Liver (tissue), 3 donors: ENCODE measurements around the gene UQCRC1.
A peak's percentile ranks its signal among the peaks of the same experiment; 100 is the strongest.

ENCODE experiments used
- ATF3 ChIP-seq: IDR thresholded peaks from 2 replicates; pipeline ENCODE4 v1.6.1; 2016; ENCODE audit warnings: antibody characterized with exemption
- CTCF ChIP-seq: fragments of 150-350 bp; IDR thresholded peaks from 2 replicates; pipeline ENCODE4 v1.5.1; 2017; ENCODE audit warnings: improper control_type of control experiment, low read depth, low read length; ENCODE audit not compliant: missing input control
- FOXA1 ChIP-seq: IDR thresholded peaks from 2 replicates; pipeline ENCODE4 v1.6.1; 2016; ENCODE audit warnings: antibody characterized with exemption
- GABPA ChIP-seq, 2 donors: IDR thresholded peaks in 1 of 2; conservative IDR thresholded peaks in 1 of 2; 2 replicates each; pipeline ENCODE4 v1.6.1; 2016; ENCODE audit warnings: antibody characterized with exemption in 2 of 2, mild to moderate bottlenecking in 1 of 2, moderate library complexity in 1 of 2
- HNF4A ChIP-seq, 2 donors: conservative IDR thresholded peaks; 2 replicates each; pipeline ENCODE4 v1.6.1; 2016; ENCODE audit warnings: antibody characterized with exemption in 2 of 2, mild to moderate bottlenecking in 2 of 2
- JUND ChIP-seq, 2 donors: IDR thresholded peaks; 2 replicates each; pipeline ENCODE4 v1.6.1; 2016; ENCODE audit warnings: antibody characterized with exemption in 2 of 2
- MAX ChIP-seq: IDR thresholded peaks from 2 replicates; pipeline ENCODE4 v1.6.1; 2016; ENCODE audit warnings: antibody characterized with exemption
- RAD21 ChIP-seq, 2 donors: IDR thresholded peaks; 2 replicates each; pipeline ENCODE4 v1.6.1; 2016; ENCODE audit warnings: antibody characterized with exemption in 2 of 2, mild to moderate bottlenecking in 2 of 2
- REST ChIP-seq: IDR thresholded peaks from 2 replicates; pipeline ENCODE4 v1.6.1; 2016; ENCODE audit warnings: antibody characterized with exemption, mild to moderate bottlenecking
- RXRA ChIP-seq, 2 donors: IDR thresholded peaks; 2 replicates each; pipeline ENCODE4 v1.6.1; 2017 to 2018; ENCODE audit warnings: antibody characterized with exemption in 2 of 2, mild to moderate bottlenecking in 1 of 2
- SP1 ChIP-seq: IDR thresholded peaks from 2 replicates; pipeline ENCODE4 v1.6.1; 2018; ENCODE audit warnings: antibody characterized with exemption, mild to moderate bottlenecking
- TAF1 ChIP-seq: conservative IDR thresholded peaks from 2 replicates; pipeline ENCODE4 v1.6.1; 2016; ENCODE audit warnings: antibody characterized with exemption, mild to moderate bottlenecking
- YY1 ChIP-seq: IDR thresholded peaks from 2 replicates; pipeline ENCODE4 v1.6.1; 2016; ENCODE audit warnings: antibody characterized with exemption, mild to moderate bottlenecking
- ZBTB33 ChIP-seq: IDR thresholded peaks from 2 replicates; pipeline ENCODE4 v1.6.1; 2016; ENCODE audit warnings: antibody characterized with exemption
- donor health status: healthy.
- donor health status: healthy.

GRCh38 chr3:48581621-48582481, 27.6 kb downstream of the UQCRC1 start:
- TF ChIP-seq CTCF (no peak), GABPA (IDR thresholded peaks at IDR 0.05 in 1 of 2, conservative IDR thresholded peaks at IDR 0.05 in 1 of 2) (no peak), TAF1 (no peak), RXRA (IDR thresholded peaks at IDR 0.05) (peak in 1 of 2 donors; percentile 6), MAX (no peak), REST (no peak), ZBTB33 (no peak), RAD21 (IDR thresholded peaks at IDR 0.05) (no peak), ATF3 (no peak), FOXA1 (no peak), HNF4A (conservative IDR thresholded peaks at IDR 0.05) (peak; percentile 35 to 41), YY1 (no peak), JUND (IDR thresholded peaks at IDR 0.05) (no peak), SP1 (no peak)
